Effector memory CD8-positive, alpha-beta T cell (primary cell): ENCODE results near the gene FHDC1.

Experiments
- ATAC-seq: fragments of 150-1000 bp; cut with Tn5 transposase; replicated peaks from 2 replicates; pipeline ENCODE4 v1.10.0; 2021; ENCODE audit warnings: mild to moderate bottlenecking, moderate library complexity
- DNase-seq, 3 experiments: peaks; one replicate each; pipeline ENCODE4 v3.0.0; 2021
- H3K27ac Mint-ChIP-seq, 2 donors: one replicate each; pipeline ENCODE4 v1.8.0; 2022; ENCODE audit warnings: mild to moderate bottlenecking in 2 of 2, mixed read lengths in 2 of 2, moderate library complexity in 2 of 2
- H3K27me3 Mint-ChIP-seq, 2 donors: one replicate each; pipeline ENCODE4 v1.8.0; 2022; ENCODE audit warnings: mixed read lengths in 2 of 2
- H3K36me3 Mint-ChIP-seq: one replicate; pipeline ENCODE4 v1.8.0; 2022; ENCODE audit warnings: mild to moderate bottlenecking, moderate library complexity, mixed read lengths; ENCODE audit not compliant: insufficient read depth
- H3K4me1 Mint-ChIP-seq, 2 donors: one replicate each; pipeline ENCODE4 v1.8.0; 2022; ENCODE audit warnings: low read depth in 2 of 2, mixed read lengths in 2 of 2
- H3K4me3 Mint-ChIP-seq, 2 donors: one replicate each; pipeline ENCODE4 v1.8.0; 2022; ENCODE audit warnings: mild to moderate bottlenecking in 2 of 2, mixed read lengths in 2 of 2, moderate library complexity in 2 of 2
- H3K9me3 Mint-ChIP-seq, 2 donors: one replicate each; pipeline ENCODE4 v1.8.0; 2022; ENCODE audit warnings: mixed read lengths in 2 of 2

FHDC1 gene

DNA sequence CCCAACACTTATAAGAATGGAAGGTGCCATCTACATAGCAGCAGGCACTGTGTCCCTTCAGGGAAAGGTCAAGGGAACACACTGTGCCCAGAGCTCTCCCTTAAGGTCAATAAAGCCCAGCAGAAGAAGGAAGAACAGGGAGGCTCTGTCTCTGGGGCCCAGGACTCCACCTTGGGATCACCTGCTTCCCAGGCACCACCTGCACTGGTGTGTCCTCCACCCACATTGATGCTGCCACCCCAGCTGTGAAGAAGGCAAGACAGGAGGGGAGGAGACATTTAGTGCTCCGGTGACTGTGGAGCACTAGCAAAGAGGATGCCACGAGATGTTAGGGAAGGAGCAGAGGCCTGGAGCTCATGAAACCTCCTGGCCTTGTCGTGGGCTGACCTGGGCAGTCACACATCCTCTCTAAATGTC lies 53.4 kb downstream of the FHDC1 start:
- Mint-ChIP-seq H3K4me1 (no peaks in the 10 kb centered on the region), H3K36me3 (no peaks in the 10 kb centered on the region), H3K27me3 (peaks cover 0 to 34% of the 10 kb centered on the region in 2 donors), H3K4me3 (no peak overlapping the region), H3K27ac (no peak overlapping the region), H3K9me3 (no peaks in the 10 kb centered on the region)
- no peak for DNase-seq
- ATAC-seq, result no peak

DNA sequence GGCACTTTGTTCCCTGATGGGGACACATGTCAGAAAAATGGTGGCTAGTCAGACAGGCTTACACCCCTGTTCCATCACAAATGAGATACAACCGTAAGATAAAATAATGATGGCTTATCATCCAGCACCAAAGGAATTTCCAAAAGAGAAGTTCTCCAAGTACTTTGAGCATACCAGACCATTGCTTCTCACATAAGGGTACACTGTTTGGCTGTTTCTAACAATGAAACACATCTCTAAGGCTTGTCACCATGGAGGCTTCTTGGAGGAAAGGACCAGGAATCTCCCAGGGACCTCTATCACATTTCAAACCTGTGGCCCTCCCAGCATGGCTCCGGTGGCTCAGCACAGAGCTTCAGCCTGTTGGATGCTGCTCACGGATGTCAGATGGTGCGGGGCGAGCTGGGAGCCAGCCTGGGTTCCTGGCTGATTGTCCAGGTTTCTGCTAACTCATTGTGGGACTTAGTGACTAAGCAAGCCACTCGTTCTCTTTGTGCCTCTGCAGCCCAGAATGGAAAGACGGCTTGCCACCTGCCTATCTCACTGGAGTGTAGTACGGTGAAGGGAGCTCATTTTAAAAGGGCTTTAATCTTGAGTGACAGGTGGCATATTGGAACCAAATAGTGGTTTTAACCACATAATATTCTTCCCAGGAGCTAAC lies 54.5 kb downstream of the FHDC1 start:
- Mint-ChIP-seq H3K27ac (no peak overlapping the region), H3K4me1 (no peaks in the 10 kb centered on the region), H3K9me3 (no peaks in the 10 kb centered on the region), H3K4me3 (no peak overlapping the region), H3K27me3 (peaks cover 9 to 42% of the 10 kb centered on the region in 2 donors), H3K36me3 (no peaks in the 10 kb centered on the region)
- DNase-seq (no peak), ATAC-seq (no peak)

DNA sequence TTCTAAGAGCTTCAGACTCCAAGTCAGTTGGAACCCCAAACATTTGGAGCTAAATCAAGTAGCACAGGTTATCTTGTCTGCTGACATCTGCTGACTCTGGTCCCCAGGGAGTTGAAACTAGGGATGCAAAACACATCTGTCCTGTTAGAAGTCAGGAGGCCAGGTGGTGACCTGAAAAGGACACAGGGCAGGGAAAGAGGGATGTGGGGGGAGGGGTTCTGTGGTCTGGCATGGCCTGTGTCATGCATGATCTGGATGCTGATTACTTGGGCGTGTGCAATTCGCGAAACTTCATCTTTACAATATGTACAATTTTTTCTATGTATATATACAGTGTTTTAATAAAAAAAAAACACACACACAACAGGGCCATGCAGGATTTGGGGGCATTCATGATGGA lies 55.3 kb downstream of the FHDC1 start:
- Mint-ChIP-seq H3K9me3 (no peaks in the 10 kb centered on the region), H3K27ac (no peak overlapping the region), H3K27me3 (peaks cover 15 to 45% of the 10 kb centered on the region in 2 donors), H3K4me3 (no peak overlapping the region), H3K4me1 (no peaks in the 10 kb centered on the region), H3K36me3 (no peaks in the 10 kb centered on the region)
- no peak for ATAC-seq
- no peak for DNase-seq

DNA sequence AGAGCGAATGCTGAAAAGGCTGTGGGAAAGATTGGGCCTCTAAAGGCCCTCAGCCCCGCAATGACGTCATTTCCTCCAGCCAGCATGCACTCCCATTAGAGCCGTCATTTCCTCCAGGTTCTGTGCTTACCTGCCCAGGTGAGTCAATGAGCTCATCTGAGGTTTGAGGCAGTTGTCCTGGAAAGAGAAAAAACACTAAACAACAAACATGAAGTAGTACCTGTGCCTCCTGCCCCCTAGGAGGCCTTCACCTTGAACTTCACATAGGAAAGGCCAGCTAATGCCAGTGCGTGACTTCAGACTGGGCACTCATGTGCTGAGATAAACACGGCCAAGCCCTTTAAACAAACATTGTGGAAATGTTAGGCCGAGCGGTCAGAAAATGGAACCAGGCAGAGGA lies 55.9 kb downstream of the FHDC1 start:
- H3K4me3 Mint-ChIP-seq, result no peak overlapping the region
- H3K36me3 Mint-ChIP-seq, result no peaks in the 10 kb centered on the region
- peaks cover 21 to 51% of the 10 kb centered on the region in 2 donors for H3K27me3 Mint-ChIP-seq
- H3K4me1 Mint-ChIP-seq, result no peaks in the 10 kb centered on the region
- H3K9me3 Mint-ChIP-seq, result no peaks in the 10 kb centered on the region
- no peak for ATAC-seq
- no peak for DNase-seq
- H3K27ac Mint-ChIP-seq, result no peak overlapping the region

DNA sequence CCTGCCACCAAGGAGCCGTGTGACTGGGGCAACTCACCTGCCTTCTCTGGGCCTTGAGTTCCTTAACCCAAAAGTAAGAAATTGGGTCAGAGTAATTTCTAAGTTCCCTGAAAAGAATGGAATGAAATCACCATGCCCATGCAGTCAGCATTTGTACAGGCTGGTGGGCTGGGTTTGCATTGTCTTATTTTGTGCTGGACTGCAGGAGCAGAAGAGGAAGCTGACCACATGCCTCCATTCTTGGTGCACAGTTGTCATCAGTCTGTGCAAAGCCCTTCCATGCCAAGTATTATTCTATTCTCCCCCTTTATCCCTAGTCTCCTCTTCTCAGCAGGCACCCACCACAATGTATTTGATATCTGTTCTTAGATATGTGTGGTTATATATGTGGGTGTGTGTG lies 56.3 kb downstream of the FHDC1 start:
- ATAC-seq (no peak), DNase-seq (no peak)
- Mint-ChIP-seq H3K27ac (no peak overlapping the region), H3K4me1 (no peaks in the 10 kb centered on the region), H3K4me3 (no peak overlapping the region), H3K36me3 (no peaks in the 10 kb centered on the region), H3K9me3 (no peaks in the 10 kb centered on the region), H3K27me3 (peaks cover 22 to 55% of the 10 kb centered on the region in 2 donors)

DNA sequence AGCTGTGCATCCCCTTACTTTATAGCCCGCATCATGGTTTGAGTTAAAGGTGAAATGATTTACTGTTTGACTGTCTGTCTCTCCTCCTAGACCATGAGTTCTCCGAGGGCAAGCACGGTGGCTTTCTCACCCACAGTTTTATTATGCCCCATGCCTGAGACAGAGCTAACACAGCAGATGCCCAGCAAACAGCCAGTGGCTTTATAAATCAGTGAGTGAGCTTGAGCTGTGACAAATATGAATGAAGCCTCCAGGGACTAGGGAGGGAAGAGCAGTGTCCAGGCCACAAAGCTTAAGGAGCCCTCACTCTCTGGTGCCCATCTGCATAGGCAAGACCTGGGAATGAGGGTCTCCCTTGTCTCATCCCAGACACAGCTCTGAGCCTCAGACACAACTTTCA lies 57.9 kb downstream of the FHDC1 start:
- no peak overlapping the region for H3K27ac Mint-ChIP-seq
- no peaks in the 10 kb centered on the region for H3K9me3 Mint-ChIP-seq
- no peak for DNase-seq
- no peaks in the 10 kb centered on the region for H3K4me1 Mint-ChIP-seq
- H3K36me3 Mint-ChIP-seq, result no peaks in the 10 kb centered on the region
- no peak overlapping the region for H3K4me3 Mint-ChIP-seq
- no peak for ATAC-seq
- peaks cover 32 to 60% of the 10 kb centered on the region in 2 donors for H3K27me3 Mint-ChIP-seq

DNA sequence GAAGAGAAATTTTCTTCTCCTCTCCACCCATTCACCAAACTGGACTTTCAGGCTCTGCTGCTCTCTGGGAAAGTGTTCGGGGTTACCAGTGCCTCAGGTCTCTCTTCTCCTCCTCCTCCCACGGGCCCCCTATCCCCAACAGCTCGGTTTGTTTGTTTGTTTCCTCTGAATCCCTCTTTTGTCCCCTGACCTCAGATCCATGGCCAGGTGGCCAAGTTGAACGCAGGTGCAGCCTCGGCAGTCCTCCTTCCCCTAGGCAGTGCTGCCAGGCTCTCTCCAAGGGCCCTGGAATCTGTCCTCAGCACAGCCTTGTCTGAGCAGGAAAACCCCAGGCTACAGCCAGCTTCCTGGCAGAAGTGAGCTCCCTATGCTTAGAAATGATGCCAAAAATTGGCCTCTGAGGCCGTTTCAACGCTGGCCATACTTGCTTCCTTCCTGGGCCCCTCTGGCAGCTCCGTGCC lies 60.0 kb downstream of the FHDC1 start:
- Mint-ChIP-seq H3K36me3 (no peaks in the 10 kb centered on the region), H3K4me3 (no peak overlapping the region), H3K27me3 (peaks cover 39 to 71% of the 10 kb centered on the region in 2 donors), H3K4me1 (no peaks in the 10 kb centered on the region), H3K9me3 (no peaks in the 10 kb centered on the region), H3K27ac (no peak overlapping the region)
- DNase-seq, result no peak
- no peak for ATAC-seq

DNA sequence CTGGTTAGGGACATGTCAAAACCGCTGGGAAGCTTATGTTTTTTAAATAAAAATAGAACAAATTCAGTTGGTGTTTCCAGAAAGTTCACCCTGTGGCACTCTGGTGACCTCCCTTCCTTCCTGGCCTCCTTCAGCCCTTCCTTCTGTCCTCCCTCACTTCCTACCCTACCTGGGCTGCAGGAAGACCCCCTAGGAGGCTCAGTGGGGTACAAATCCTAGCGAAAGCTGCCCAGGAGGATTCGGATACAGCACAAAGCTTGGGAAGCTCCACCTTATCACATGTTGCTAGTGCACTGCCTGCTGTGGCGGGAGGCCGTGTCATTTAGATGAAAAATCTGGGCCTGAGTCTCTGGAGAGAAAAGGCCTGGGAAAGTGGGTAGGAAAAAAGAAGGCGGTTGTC lies 60.5 kb downstream of the FHDC1 start:
- no peaks in the 10 kb centered on the region for H3K9me3 Mint-ChIP-seq
- no peak for DNase-seq
- no peaks in the 10 kb centered on the region for H3K36me3 Mint-ChIP-seq
- no peak overlapping the region for H3K27ac Mint-ChIP-seq
- H3K4me3 Mint-ChIP-seq, result no peak overlapping the region
- H3K27me3 Mint-ChIP-seq, result peaks cover 44 to 76% of the 10 kb centered on the region in 2 donors
- H3K4me1 Mint-ChIP-seq, result no peaks in the 10 kb centered on the region
- no peak for ATAC-seq

DNA sequence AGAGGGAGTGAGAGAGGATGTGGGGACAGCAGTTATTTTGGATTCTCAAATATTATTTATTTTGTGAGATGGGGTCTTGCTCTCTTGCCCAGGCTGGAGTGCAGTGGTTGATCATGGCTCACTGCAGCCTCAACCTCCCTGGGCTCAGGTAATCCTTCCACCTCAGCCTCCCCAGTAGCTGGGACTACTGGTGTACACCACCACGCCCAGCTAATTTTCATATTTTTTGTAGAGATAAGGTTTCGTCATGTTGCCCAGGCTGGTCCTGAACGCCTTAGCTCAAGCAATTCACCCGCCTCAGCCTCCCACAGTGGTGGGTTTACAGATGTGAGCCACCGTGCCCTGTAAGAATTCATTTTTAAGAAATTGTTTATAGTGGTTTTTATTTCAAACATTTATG lies 61.2 kb downstream of the FHDC1 start:
- no peak overlapping the region for H3K27ac Mint-ChIP-seq
- H3K4me1 Mint-ChIP-seq, result no peaks in the 10 kb centered on the region
- H3K9me3 Mint-ChIP-seq, result no peaks in the 10 kb centered on the region
- ATAC-seq, result no peak
- no peak for DNase-seq
- H3K4me3 Mint-ChIP-seq, result no peak overlapping the region
- no peaks in the 10 kb centered on the region for H3K36me3 Mint-ChIP-seq
- H3K27me3 Mint-ChIP-seq, result peaks cover 49 to 82% of the 10 kb centered on the region in 2 donors

DNA sequence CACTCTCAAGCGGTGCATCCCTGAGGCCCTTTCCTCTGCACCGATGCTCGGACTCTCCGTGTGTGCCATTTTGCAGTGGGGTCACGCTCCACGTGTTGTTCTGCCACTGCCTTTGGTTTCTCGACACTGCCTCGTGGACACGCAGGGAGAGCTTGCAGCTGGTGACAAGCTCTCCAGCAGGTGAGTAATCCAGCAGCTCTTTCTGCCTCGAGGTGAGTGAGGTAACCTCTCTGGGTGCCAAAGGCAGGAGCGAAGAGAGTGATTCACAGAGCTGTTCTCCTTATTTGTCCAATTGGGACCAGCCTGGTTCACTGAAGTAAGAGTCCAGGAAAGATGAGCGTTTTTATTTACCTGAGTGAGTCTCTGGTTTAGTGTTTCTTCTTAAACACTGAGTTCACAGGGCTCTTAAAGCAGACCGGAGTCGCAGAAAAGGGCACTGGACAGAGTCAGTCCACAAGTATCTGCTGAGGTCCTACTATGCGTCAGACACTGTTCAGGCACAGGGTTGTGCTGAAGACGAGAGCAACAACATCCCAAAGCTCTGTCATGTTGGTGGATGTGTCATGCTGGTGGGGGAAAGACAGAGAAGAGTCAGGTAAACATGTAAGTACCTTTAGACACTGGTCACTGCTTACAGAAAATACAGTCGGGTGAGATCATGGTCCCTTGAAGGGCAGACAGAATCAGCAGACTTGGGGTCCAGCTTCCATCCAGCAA lies 61.8 kb downstream of the FHDC1 start:
- ATAC-seq, result no peak
- Mint-ChIP-seq H3K36me3 (no peaks in the 10 kb centered on the region), H3K4me3 (no peak overlapping the region), H3K27me3 (peaks cover 49 to 83% of the 10 kb centered on the region in 2 donors), H3K4me1 (no peaks in the 10 kb centered on the region), H3K27ac (no peak overlapping the region), H3K9me3 (no peaks in the 10 kb centered on the region)
- DNase-seq, result no peak

DNA sequence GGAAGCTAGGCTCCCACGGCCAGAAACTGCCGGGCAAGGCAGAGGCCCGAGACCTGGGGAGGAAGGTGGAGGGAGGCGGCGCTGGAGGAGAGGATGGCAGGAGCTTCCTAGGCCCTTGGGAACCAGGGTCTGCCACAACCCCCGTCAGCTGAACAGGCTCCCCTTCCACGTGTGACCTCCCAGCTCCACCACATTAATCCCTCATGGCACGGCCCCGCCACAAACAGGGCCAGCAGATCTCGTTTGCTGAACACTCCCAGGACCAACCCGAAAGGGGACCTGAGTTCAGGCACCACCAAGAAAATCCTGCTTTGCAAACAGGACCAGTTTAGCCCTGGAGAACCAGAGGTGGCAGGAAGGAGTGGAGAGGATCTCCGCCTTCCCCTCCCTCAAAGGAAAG lies 62.7 kb downstream of the FHDC1 start:
- no peak for ATAC-seq

DNA sequence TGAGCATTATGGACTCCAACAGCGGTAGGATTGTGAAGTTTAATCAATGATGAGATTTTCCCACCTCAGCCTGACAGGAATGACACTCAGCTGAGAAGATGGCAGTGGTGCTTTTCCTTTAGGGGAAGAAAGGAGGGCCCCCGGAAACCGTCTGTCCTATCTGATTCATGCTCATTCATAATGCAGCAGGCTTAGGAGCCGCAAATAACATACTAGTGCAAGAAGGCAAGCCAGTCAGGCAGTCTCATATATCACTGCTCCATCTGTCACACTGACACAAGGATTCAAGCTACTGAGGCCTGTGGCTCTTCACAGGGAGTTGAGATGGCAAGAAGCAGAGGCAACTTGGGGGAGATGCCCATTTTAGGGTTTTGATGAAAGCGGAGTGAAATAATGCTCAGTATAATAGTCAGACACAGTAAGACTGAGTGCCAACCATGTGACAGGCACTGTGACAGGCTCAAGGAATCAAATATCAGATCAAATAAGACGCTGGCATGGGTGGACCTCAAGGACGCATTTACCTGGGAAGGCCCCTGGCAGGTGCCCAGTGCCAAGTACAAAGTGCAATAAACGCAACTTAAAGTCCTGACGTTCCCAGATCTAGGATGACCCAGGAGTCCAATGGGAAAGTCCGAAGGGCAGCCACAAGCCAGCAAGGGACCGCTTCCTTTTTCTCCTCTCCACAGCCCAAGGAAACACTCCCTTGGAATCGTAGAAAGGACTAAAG lies 63.4 kb downstream of the FHDC1 start:
- H3K4me3 Mint-ChIP-seq, result no peak overlapping the region
- peaks cover 49 to 83% of the 10 kb centered on the region in 2 donors for H3K27me3 Mint-ChIP-seq
- ATAC-seq (no peak), DNase-seq (no peak)
- H3K9me3 Mint-ChIP-seq, result no peaks in the 10 kb centered on the region
- no peaks in the 10 kb centered on the region for H3K4me1 Mint-ChIP-seq
- H3K36me3 Mint-ChIP-seq, result no peaks in the 10 kb centered on the region
- H3K27ac Mint-ChIP-seq, result no peak overlapping the region

More for the DNA sequence above, 62.7 kb downstream of the FHDC1 start:
- Mint-ChIP-seq H3K27me3 (peaks cover 49 to 83% of the 10 kb centered on the region in 2 donors), H3K4me3 (no peak overlapping the region), H3K27ac (no peak overlapping the region), H3K4me1 (no peaks in the 10 kb centered on the region), H3K36me3 (no peaks in the 10 kb centered on the region), H3K9me3 (no peaks in the 10 kb centered on the region)
- DNase-seq, result no peak

DNA sequence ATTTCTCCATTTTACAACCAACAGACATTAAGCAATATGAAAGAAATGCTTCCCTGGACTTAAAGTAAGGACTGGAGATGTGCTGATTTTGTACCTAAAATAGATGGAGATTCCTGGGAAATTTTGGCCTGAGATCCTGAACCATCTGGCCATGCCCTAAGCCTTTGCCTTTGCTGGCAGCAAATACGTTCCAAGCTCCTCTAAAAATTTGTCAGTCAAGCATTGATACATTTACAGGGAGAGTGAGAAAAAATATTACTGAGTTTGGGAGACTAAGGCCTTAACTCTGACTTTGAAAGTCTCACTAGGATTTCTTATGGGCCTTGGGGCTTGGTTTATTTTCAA lies 63.9 kb downstream of the FHDC1 start:
- DNase-seq (no peak), ATAC-seq (no peak)
- Mint-ChIP-seq H3K9me3 (no peaks in the 10 kb centered on the region), H3K36me3 (no peaks in the 10 kb centered on the region), H3K27me3 (peaks cover 45 to 83% of the 10 kb centered on the region in 2 donors), H3K4me1 (no peaks in the 10 kb centered on the region), H3K4me3 (no peak overlapping the region), H3K27ac (no peak overlapping the region)

DNA sequence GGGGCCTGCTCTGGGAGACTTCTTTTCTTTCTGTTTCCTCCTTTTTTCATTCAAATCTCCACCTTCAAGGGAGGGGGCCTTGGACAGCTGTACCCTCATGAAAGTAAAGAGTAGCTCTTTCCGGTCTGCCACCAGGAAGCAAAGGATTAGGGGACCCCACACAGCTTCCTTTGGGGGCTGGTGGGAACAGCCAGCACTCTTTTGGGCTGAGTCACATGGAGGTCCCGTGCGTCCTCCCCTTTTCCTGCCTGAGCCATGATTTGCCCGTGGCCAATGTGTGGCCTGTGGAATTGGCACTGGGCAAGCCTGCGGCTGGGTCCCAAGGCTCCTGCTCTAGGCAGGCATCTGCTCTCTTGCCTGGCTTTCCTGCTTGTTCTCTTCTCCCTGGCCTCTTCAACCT lies 65.5 kb downstream of the FHDC1 start:
- Mint-ChIP-seq H3K4me1 (no peaks in the 10 kb centered on the region), H3K27ac (peak overlapping the region in 1 of 2 donors; percentile 1), H3K36me3 (no peaks in the 10 kb centered on the region), H3K9me3 (no peaks in the 10 kb centered on the region), H3K4me3 (no peak overlapping the region), H3K27me3 (peaks cover 32 to 67% of the 10 kb centered on the region in 2 donors)
- ATAC-seq (no peak), DNase-seq (no peak)
